HG02884 (cell line): Measurements from ENCODE around the gene RSPO4.
"Not testable (repeated sequence)": the region's sequence is repeated elsewhere in the genome, so short reads cannot be mapped to it uniquely, and the experiment has no call there.

Source experiments
- ATAC-seq: cut with Tn5 transposase; IDR thresholded peaks from one replicate; pipeline ENCODE4 v1.9.1; 2021; ENCODE audit warnings: mild to moderate bottlenecking, moderate library complexity; ENCODE audit not compliant: unreplicated experiment

RSPO4 gene

DNA sequence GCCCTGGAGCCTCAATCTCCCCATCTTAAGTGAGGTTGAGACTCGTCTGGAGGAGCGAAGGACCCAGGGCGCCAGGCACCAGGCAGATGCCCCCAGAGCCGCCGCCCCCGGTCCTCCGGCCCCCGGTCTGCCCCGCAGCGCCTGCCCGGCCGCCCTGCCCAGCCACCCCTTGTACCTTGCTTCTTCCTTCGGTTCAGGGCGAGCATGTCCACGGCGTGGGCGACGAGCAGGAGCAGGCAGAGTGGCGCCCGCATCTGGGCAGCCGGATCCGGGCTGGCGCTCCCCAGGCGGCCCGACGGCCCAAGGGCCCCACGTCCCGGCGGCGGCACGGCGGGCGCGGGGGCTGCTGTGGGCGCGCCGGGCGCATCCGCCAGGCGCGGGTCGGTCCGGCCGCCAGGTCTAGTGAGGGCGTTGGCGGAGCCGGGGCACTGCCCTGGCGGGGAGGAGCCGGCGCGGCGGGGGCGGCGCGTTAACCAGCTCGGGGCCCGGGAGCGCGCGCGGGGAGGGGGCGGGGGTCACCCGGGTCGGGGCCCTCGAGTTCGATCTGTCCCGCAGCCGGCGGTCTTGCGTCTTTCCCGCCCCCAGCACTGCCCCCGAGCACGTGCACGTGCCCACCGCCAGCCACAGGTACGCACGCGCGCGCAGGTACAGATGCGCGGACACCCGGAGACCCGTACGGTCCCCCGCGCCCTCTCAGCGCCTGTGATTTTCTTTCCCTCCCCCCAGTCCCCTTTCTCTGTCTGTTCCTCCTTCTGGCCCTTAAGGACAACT is at the start of gene RSPO4:
Gene RSPO4 (minus strand): TSS at position 401 of the 771 bp plus-strand sequence. CDS start 147 bp downstream, at position 254.
- ATAC-seq: no peak

GRCh38 chr20:1050440-1050839 is 48.3 kb upstream of the RSPO4 start:
- ATAC-seq: no peak

GRCh38 chr20:1045860-1046418 is 43.8 kb upstream of the RSPO4 start:
- no peak for ATAC-seq

- ATAC-seq: no peak
Observed at GRCh38 chr20:1041845-1042390, 39.8 kb upstream of the RSPO4 start.

DNA sequence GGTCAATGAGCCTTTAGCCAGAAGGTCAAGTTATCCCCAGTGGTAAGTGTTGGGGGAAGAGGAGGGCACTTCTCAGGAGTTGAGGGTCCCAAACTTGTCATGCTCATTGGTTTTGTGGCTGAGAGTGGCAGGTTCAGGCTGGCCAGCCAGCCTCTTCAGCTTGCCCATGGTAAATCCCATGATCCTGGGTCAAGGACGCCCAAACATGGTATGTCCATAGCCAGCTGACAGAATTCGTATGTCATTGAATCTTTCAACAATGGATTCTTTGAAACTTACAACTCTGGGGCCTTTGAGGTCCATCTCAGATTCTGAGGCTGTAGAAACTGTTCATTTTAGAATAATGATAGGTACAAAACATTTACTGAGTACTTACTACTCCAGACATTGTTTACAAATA is 36.1 kb upstream of the RSPO4 start:
- ATAC-seq: no peak

DNA sequence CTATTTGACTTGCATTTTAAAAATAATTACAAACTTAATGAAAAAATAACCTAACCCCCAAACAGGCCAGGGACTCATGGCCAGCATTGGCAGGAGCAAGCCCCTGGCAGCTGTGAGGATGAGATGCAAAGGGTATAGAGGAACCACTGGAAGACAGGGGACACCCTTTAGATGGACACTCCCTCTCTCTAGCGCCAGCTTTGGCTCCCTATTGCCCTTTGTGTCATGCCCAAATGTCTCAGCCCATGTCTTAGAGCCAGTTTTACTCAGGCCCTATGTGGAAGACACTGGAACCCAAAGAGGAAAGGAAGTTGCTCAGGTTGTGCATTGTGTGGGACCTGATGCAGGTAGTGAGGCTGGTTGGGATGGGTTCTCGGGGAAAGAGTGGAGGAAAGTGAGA is 34.9 kb upstream of the RSPO4 start:
- no peak for ATAC-seq

DNA sequence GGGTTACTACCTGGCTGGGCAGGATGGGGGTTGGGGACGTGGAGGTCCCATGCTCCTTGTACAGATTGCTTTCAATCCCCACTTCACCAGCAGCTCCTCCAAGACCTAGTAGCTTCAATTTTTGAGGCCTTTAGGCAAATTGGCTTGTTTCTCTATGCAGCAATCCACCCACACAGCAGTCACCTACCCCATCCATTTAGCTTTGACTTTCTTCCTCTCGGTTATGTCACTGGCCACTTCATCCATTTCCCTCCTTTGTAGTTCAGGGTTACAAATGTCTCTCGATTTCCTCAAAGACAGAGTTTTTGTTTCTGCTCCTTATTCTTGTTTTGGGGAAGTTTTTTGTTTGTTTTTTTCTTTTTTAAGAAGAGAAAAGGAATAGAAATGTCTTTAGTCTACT is 33.4 kb upstream of the RSPO4 start:
- no peak for ATAC-seq

GRCh38 chr20:1034415-1034789 is 32.3 kb upstream of the RSPO4 start:
- no peak for ATAC-seq

GRCh38 chr20:1033751-1034414 is 31.8 kb upstream of the RSPO4 start:
- no peak for ATAC-seq

DNA sequence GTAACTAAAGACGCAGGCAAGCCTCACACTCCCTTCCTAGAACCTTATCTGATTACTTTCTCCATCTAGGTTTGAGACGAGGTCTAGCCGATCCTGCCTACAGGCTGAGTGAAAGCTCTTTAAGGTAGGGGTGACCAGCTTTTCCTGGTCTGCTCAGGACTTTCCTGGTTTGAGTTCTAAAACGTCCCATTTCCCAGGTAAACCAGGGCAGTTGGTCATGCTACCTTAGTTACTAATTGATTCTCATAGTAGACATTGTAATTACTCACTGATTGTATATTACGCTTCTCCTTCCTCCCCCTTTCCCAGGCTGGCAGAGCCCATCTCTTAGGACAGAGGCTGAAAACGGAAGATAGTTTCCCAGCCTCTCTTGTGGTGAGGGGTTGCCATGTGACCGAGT is 27.9 kb upstream of the RSPO4 start:
- no peak for ATAC-seq

GRCh38 chr20:1026214-1026613 is 24.1 kb upstream of the RSPO4 start:
- not testable (repeated sequence) for ATAC-seq

DNA sequence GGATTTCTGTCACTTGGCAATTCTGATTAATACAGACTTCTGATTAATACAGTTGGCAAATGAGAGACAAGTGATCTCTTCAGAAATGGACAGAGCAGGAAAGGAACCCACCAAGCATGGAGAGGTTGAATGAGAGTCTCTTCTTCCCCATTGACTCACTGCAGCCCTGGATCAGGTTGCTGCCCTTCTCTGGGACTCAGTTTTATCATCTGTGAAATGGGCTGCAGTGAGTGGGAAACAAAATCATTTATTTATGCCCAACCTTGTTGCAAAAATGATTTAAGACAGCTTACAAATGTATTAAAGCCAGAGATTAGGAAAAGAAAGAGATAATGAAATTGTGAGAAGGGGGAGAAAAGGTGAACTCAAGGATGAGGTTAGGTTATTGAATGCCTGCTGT is 20.8 kb upstream of the RSPO4 start:
- ATAC-seq: no peak

GRCh38 chr20:1020614-1021013 is 18.5 kb upstream of the RSPO4 start:
- ATAC-seq: no peak

DNA sequence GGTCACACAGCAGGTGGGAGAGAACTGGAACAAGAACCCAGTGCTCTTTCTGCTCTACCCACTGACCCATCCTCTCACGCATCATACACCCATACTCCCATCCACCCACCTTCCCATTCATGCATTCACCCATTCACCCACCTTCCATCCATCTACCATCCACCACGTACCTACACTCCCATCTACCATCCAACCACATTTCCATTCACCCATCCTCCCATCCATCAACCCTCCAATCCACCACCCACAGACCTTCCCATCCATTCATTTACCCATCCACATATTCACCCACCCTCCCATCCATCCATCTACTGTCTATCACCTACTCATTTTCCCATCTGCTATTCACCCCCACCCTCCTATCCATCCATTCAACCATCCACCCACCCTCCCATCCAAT is 17.2 kb upstream of the RSPO4 start:
- no peak for ATAC-seq

DNA sequence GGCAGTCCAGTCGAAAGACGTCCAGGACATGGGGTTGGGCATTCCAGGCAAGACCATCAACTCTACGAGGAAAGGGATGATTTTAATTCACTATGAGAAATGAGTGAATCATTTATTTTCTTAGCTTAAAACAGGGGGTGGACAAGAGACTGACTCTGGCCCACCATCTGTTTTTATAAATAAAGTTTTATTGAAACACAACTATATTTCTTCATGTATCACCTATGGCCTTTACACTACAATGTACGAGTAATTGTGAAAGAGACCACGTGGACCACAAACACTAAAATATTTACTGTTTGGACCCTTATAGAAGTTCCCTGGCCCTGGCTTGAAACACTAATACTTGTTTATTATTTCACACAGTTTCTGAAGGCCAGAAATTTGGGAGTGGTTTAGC is 15.6 kb upstream of the RSPO4 start:
- ATAC-seq: no peak

DNA sequence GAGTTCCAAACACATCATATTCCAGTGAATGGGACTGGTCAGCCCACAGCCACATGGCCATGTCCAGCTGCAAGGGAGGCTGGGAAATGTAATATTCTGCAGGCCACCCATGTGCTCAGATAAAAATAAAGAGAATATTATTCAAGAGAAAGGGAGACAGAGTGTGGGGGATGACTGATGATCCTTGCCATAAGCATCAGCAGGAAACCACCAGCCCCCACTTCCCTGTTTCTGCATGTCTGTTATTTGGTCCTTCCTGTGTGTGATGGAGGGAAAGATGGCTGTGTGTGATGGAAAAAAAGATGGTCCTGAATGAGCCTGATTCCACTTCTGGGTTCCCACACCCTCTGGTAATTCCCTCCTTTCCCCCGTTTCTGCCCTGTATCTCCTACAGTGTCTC is 13.1 kb upstream of the RSPO4 start:
- ATAC-seq: no peak

DNA sequence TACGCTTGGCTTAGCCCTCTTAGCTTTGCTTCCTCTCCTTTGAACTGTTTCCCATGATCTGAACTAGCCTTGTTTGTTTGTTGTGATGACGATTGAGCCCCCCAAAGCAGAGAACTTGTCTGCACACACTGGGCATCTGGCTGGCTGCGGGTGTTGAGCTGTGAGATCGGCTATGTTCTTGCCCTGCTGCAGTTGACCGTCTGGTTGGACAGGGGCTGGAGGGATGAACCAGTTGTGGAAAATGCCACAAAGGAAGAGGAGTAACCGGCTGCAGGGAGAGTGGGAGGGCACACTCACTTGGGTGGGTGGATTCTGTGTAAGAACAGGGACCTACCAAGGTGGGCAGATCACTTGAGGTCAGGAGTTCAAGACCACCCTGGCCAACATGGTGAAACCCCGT is 12.4 kb upstream of the RSPO4 start:
- ATAC-seq: no peak

DNA sequence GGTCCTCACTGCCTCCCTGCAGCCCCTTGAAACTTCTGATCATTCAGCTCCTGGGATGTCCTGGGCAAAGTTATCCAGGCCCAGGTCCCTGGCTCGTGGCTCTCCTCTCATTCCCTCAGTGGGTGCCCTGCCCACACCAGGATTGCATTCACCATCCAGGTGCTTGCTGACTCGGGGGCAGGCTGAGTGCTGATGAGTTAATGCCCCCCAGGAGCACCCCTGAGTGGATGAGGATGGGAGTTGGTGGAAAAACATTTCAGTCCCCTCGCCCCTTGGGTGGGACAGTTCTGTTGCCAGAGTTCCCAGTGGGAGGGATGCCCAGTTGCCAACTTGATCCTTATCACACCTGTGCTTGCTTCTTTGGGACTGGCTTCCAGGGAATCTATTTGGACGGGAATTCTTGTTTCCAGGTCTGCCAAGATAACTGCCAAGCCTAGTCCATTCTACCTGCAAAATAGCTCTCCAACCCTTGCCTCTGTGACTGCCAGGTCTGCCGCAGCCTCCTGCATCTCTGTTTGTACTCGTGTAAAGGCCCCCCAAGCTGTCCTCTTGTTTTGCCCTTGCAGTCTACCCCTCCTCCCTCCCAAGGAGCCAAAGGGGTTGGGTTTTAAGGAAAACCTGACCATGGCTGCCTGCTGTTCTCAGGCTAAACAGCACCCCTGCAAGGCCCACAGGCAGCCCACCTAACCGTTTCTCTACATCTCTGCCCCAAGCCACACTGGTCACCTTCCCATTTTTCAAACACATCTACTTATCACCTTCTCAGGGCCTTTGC is 11.6 kb upstream of the RSPO4 start:
- no peak for ATAC-seq

- no peak for ATAC-seq
Observed at GRCh38 chr20:1012359-1013168, 10.5 kb upstream of the RSPO4 start.

GRCh38 chr20:1010659-1011058 is 8.5 kb upstream of the RSPO4 start:
- ATAC-seq: no peak
